K562 (cell line): ENCODE measurements around the gene RCSD1. TPM values are rescaled to one million over a fixed set of nuclear protein-coding genes. Genes with fewer than 3 reads are reported as not detected.

ENCODE experiments used
- ATAC-seq: fragments of 200-7000 bp; cut with Tn5 transposase; 3 replicates; pipeline ENCODE4 v1.9.1; 2020; ENCODE audit warnings: moderate library complexity
- BruUV-seq: library from RNA; stranded (reverse); fragments of 400-500 nt; replicated peaks from 2 replicates; lab custom pipeline; 2021; lab: Mats Ljungman, UMichigan
- CTCF ChIA-PET: fragments of 300-600 bp; formaldehyde crosslinking; extraction: SDS; loops from one replicate; lab custom pipeline; 2021; ENCODE audit warnings: low intra/inter-chr PET ratio; lab: Yijun Ruan, JAX
- POLR2A ChIA-PET: fragments of 300-600, 350-650 bp; sonication (Branson Sonifier 250); formaldehyde crosslinking; extraction: SDS; loops from one replicate; lab custom pipeline; 2021; ENCODE audit warnings: antibody characterized with exemption, inconsistent platforms; lab: Yijun Ruan, JAX
- DNase-seq, 4 experiments: peaks; one replicate each; pipeline versions ENCODE4 v3.0.0 to v3.0.0-alpha.2; 2011 to 2018; ENCODE audit warnings: low spot score in 3 of 4, mixed read lengths in 3 of 4; ENCODE audit errors: extremely low read depth in 1 of 4
- FAIRE-seq: peaks from 2 replicates; lab custom pipeline; 2011; peaks lifted over from hg19 to GRCh38; lab: Jason Lieb, UNC
- H2AFZ ChIP-seq: 2 replicates; pipeline ENCODE4 v1.6.0; 2011; ENCODE audit warnings: low read depth, low read length, control low read depth, inconsistent platforms
- H3K27ac ChIP-seq: fragments of 200-600 bp; 3 replicates; pipeline ENCODE4 v1.8.0; 2011; ENCODE audit warnings: low read depth, mild to moderate bottlenecking, control low read depth, inconsistent platforms, low read length, moderate library complexity, mixed read lengths; ENCODE audit errors: extremely low read depth
- H3K27me3 ChIP-seq, 2 experiments: fragments of 300-600 bp in 1 of 2; 2 replicates in 1 of 2; 3 replicates in 1 of 2; pipeline versions ENCODE4 v1.6.0 to v1.8.0; 2011; ENCODE audit warnings: inconsistent platforms in 2 of 2, low read length in 2 of 2, mild to moderate bottlenecking in 1 of 2, mixed read lengths in 1 of 2, moderate library complexity in 1 of 2; ENCODE audit not compliant: control insufficient read depth in 2 of 2, insufficient read depth in 2 of 2
- H3K36me3 ChIP-seq: fragments of 300-600 bp; 3 replicates; pipeline ENCODE4 v1.8.0; 2011; ENCODE audit warnings: mild to moderate bottlenecking, low read length, inconsistent platforms; ENCODE audit not compliant: control insufficient read depth, insufficient read depth
- H3K4me1 ChIP-seq, 2 experiments: fragments of 200-600 bp in 1 of 2; replicated peaks in 1 of 2; 2 replicates in 1 of 2; 3 replicates in 1 of 2; pipeline versions ENCODE4 v1.5.1 to v1.8.0; 2011; ENCODE audit warnings: inconsistent platforms in 2 of 2, low read length in 2 of 2, mild to moderate bottlenecking in 1 of 2, mixed read lengths in 1 of 2, moderate library complexity in 1 of 2; ENCODE audit not compliant: control insufficient read depth in 2 of 2, insufficient read depth in 2 of 2
- H3K4me2 ChIP-seq: 2 replicates; pipeline ENCODE4 v1.6.1; 2011; ENCODE audit warnings: low read length, control low read depth, inconsistent platforms, mixed read lengths; ENCODE audit not compliant: insufficient read depth
- H3K4me3 ChIP-seq: fragments of 200-600 bp; sonication (generic), shearing (Covaris generic); 2 replicates; pipeline ENCODE4 v1.5.1; 2016; ENCODE audit warnings: control low read depth, inconsistent platforms
- H3K79me2 ChIP-seq: fragments of 200-600 bp; 3 replicates; pipeline ENCODE4 v1.8.0; 2011; ENCODE audit warnings: low read length, inconsistent platforms; ENCODE audit not compliant: control insufficient read depth, insufficient read depth
- H3K9ac ChIP-seq, 2 experiments: 2 replicates each; pipeline versions ENCODE4 v1.6.0 to v1.6.1; 2011; ENCODE audit warnings: low read depth in 2 of 2, low read length in 2 of 2, control low read depth in 1 of 2, inconsistent platforms in 1 of 2, mild to moderate bottlenecking in 1 of 2, mixed read lengths in 1 of 2; ENCODE audit not compliant: insufficient read depth in 1 of 2
- H3K9me1 ChIP-seq: one replicate; pipeline ENCODE4 v1.6.0; 2011; ENCODE audit warnings: inconsistent platforms, mild to moderate bottlenecking, low read length, moderate library complexity; ENCODE audit not compliant: control insufficient read depth, insufficient read depth
- H3K9me3 ChIP-seq: replicated peaks from 2 replicates; pipeline ENCODE4 v1.5.1; 2011; ENCODE audit warnings: low read depth, low read length, inconsistent platforms; ENCODE audit not compliant: control insufficient read depth, insufficient read depth
- H4K20me1 ChIP-seq: replicated peaks from 2 replicates; pipeline ENCODE4 v1.6.1; 2011; ENCODE audit warnings: low read length, inconsistent platforms, mixed read lengths; ENCODE audit not compliant: control insufficient read depth, insufficient read depth
- BCOR ChIP-seq: fragments of 450-650 bp; IDR thresholded peaks from 2 replicates; pipeline ENCODE4 v1.6.1; 2016
- MEF2D ChIP-seq: conservative IDR thresholded peaks from 2 replicates; pipeline ENCODE4 v1.6.1; 2016; ENCODE audit warnings: low read depth, missing genetic modification characterization, missing compliant biosample characterization
- NR2C1 ChIP-seq, 2 experiments: fragments of 450-650 bp; IDR thresholded peaks; 2 replicates each; pipeline ENCODE4 v1.6.1; 2017; ENCODE audit warnings: mild to moderate bottlenecking in 2 of 2, antibody characterized with exemption in 1 of 2, inconsistent platforms in 1 of 2, missing compliant biosample characterization in 1 of 2, missing genetic modification characterization in 1 of 2
- PHF21A ChIP-seq: fragments of 450-650 bp; IDR thresholded peaks from 2 replicates; pipeline ENCODE4 v1.6.1; 2017; ENCODE audit warnings: low read depth, borderline replicate concordance
- ZNF280B ChIP-seq: fragments of 250-450 bp; sonication (Bioruptor Pico); IDR thresholded peaks from 2 replicates; pipeline ENCODE4 v1.5.1; 2021; ENCODE audit warnings: mild to moderate bottlenecking
- ZNF512 ChIP-seq: IDR thresholded peaks from 2 replicates; pipeline ENCODE4 v1.6.1; 2016; ENCODE audit warnings: missing genetic modification characterization, missing compliant biosample characterization
- WGBS: fragments of 100-300 bp; shearing (Covaris generic); methylation state at CpG from one replicate; pipeline ENCODE4 v1.1.6; 2016; ENCODE audit warnings: low coverage, mixed read lengths; ENCODE audit not compliant: insufficient coverage; ENCODE audit errors: missing lambda C conversion rate; 5-methylcytosine and 5-hydroxymethylcytosine counted together
- in situ Hi-C: fragments of 300-500 bp; cut with MboI; formaldehyde crosslinking; loops from 4 replicates; pipeline ENCODE4 v1.15.0; 2018; ENCODE audit warnings: inconsistent platforms, mixed read lengths
- intact Hi-C: fragments of 100-400 bp; cut with micrococcal nuclease; formaldehyde crosslinking; loops from 2 replicates; pipeline ENCODE4 v1.14.2; 2022
- polyA plus RNA-seq, 8 experiments: library from polyadenylated mRNA; depleted of rRNA in 4 of 8; stranded (reverse) in 5 of 8; unstranded in 3 of 8; fragments of >200 nt; fragmentation: Nextera tagmentation in 2 of 8; fragmentation: Illumina TruSeq in 1 of 8; extraction: Ambion mirVana in 2 of 8; extraction: Trizol in 1 of 8; gene quantifications; 2 replicates each; pipeline versions ENCODE4 v1.2.1 to v1.2.3, GENCODE V29; 2011 to 2014; ENCODE audit warnings: inconsistent platforms in 1 of 8, missing spikeins in 1 of 8
- total RNA-seq, 7 experiments: library from RNA; depleted of rRNA in 6 of 7; stranded (reverse); fragments of >200 nt in 6 of 7; fragmentation: Illumina TruSeq in 2 of 7; extraction: Trizol in 2 of 7; gene quantifications; 2 replicates each; pipeline versions ENCODE4 v1.2.1 to v1.2.3, GENCODE V29; 2011 to 2021; ENCODE audit warnings: low replicate concordance in 1 of 7
- TF ChIP-seq, protein P1 (sequence below): fragments of 200-800 bp; sonication (Bioruptor generic); IDR thresholded peaks from 2 replicates; pipeline ENCODE4 v1.6.1; 2017; ENCODE audit warnings: missing genetic modification characterization, missing compliant biosample characterization

The RCSD1 gene
- total and polyA plus RNA-seq, 9 of the 15 experiments (the other 6 are each of a cell fraction or from before 2014, with no cell fraction given) = 7.8 to 69.8 (median 45.3) TPM

- Histone ChIP-seq H3K4me1 (peaks cover 22 to 54% of the 10 kb centered on the region in 2 experiments), H3K9me1 (no peaks in the 10 kb centered on the region), H3K9me3 (peaks cover 8% of the 10 kb centered on the region), H2AFZ (peak overlapping the region; percentile 44), H3K4me2 (no peak overlapping the region), H3K9ac (no peak overlapping the region), H3K27ac (no peak overlapping the region), H3K36me3 (no peaks in the 10 kb centered on the region), H3K79me2 (peaks cover under 1% of the 10 kb centered on the region; the same call in 1 of the 3 replicates), H4K20me1 (no peaks in the 10 kb centered on the region), H3K4me3 (no peak overlapping the region), H3K27me3 (no peaks in the 10 kb centered on the region)
- DNase-seq (no peak), FAIRE-seq (peak; percentile 15), ATAC-seq (no peak)
- intact Hi-C loops = no loop called here
- in situ Hi-C loops = no loop called here
- TF ChIP-seq PHF21A = no peak
- TF ChIP-seq ZNF512 (tag) = peak; percentile 90
- TF ChIP-seq, protein P1, sequence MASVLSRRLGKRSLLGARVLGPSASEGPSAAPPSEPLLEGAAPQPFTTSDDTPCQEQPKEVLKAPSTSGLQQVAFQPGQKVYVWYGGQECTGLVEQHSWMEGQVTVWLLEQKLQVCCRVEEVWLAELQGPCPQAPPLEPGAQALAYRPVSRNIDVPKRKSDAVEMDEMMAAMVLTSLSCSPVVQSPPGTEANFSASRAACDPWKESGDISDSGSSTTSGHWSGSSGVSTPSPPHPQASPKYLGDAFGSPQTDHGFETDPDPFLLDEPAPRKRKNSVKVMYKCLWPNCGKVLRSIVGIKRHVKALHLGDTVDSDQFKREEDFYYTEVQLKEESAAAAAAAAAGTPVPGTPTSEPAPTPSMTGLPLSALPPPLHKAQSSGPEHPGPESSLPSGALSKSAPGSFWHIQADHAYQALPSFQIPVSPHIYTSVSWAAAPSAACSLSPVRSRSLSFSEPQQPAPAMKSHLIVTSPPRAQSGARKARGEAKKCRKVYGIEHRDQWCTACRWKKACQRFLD (CRISPR knock-in tag) = 0 out of 2 replicates have a peak, but pooled peaks have one; percentile 22
- 0 out of 2 replicates have a peak, but pooled peaks have one; percentile 2 for TF ChIP-seq MEF2D
- no peak for TF ChIP-seq NR2C1 (IDR thresholded peaks at IDR 0.05)
- no peak for TF ChIP-seq NR2C1 (tag; IDR thresholded peaks at IDR 0.05)
- peak; percentile 55; the same call in 1 of the 2 replicates for TF ChIP-seq BCOR
- TF ChIP-seq ZNF280B (CRISPR knock-in tag) = 0 out of 2 replicates have a peak, but pooled peaks have one; percentile 21
- ChIA-PET CTCF (interaction anchor here (1.0 kb wide), 1 partner anchor 461 kb away, joined by 3 read pairs; no protein-coding TSS in a partner anchor), POLR2A (interaction anchor here (1.1 to 1.4 kb wide), 3 partner anchors 9 to 12 kb away, joined by 3 to 4 read pairs (median 3); no protein-coding TSS in a partner anchor)
- BruUV-seq = no TSS peak
- WGBS = 91% methylated on average over 4 of the region's 4 CpGs
Observed at GRCh38 chr1:167621780-167622313, 8.2 kb upstream of the RCSD1 start.
